Caco-2 (cell line): ENCODE measurements around the gene ZBTB3. TPM values are rescaled to one million over a fixed set of nuclear protein-coding genes. Genes with fewer than 3 reads are reported as not detected.

Experiments used
- BruUV-seq: library from RNA; stranded (reverse); fragments of 400-500 nt; replicated peaks from 2 replicates; lab custom pipeline; 2021; lab: Mats Ljungman, UMichigan
- CTCF ChIA-PET: fragments of 300-600 bp; sonication (Branson Sonifier 250); formaldehyde crosslinking; loops from one replicate; lab custom pipeline; 2022; ENCODE audit warnings: antibody characterized with exemption; lab: Charles Lee
- POLR2A ChIA-PET: fragments of 300-600 bp; sonication (Branson Sonifier 250); formaldehyde crosslinking; loops from one replicate; lab custom pipeline; 2022; ENCODE audit warnings: antibody characterized with exemption; lab: Charles Lee
- DNase-seq, 2 experiments: peaks; one replicate each; pipeline versions ENCODE4 v3.0.0 to v3.0.0-alpha.2; 2020 to 2022
- H3K27me3 ChIP-seq: replicated peaks from 2 replicates; pipeline ENCODE4 v1.6.0; 2011; ENCODE audit warnings: low read length; ENCODE audit not compliant: control insufficient read depth, insufficient read depth
- H3K36me3 ChIP-seq: 2 replicates; pipeline ENCODE4 v1.5.1; 2011; ENCODE audit warnings: low read length; ENCODE audit not compliant: control insufficient read depth, insufficient read depth
- H3K4me1 ChIP-seq: fragments of 250-450 bp; sonication (Bioruptor Pico); 2 replicates; pipeline ENCODE4 v1.5.1; 2020; ENCODE audit warnings: mild to moderate bottlenecking
- H3K4me3 ChIP-seq: 2 replicates; pipeline ENCODE4 v1.5.1; 2011; ENCODE audit warnings: low read depth, mild to moderate bottlenecking, control low read depth, low read length
- H3K9me3 ChIP-seq: fragments of 250-450 bp; sonication (Bioruptor Pico); 2 replicates; pipeline ENCODE4 v1.5.1; 2020; ENCODE audit warnings: mild to moderate bottlenecking, moderate library complexity
- H3K27ac Mint-ChIP-seq: one replicate; pipeline ENCODE4 v1.8.0; 2022; ENCODE audit warnings: mixed read lengths; ENCODE audit not compliant: unreplicated experiment
- H3K27me3 Mint-ChIP-seq: one replicate; pipeline ENCODE4 v1.8.0; 2022; ENCODE audit warnings: mixed read lengths; ENCODE audit not compliant: insufficient read depth, unreplicated experiment
- H3K36me3 Mint-ChIP-seq: one replicate; pipeline ENCODE4 v1.8.0; 2022; ENCODE audit warnings: mild to moderate bottlenecking, mixed read lengths; ENCODE audit not compliant: insufficient read depth, unreplicated experiment
- H3K4me1 Mint-ChIP-seq: one replicate; pipeline ENCODE4 v1.8.0; 2022; ENCODE audit warnings: low read depth, mixed read lengths; ENCODE audit not compliant: unreplicated experiment
- H3K4me3 Mint-ChIP-seq: one replicate; pipeline ENCODE4 v1.8.0; 2022; ENCODE audit warnings: mild to moderate bottlenecking, moderate library complexity, mixed read lengths; ENCODE audit not compliant: unreplicated experiment
- H3K9me3 Mint-ChIP-seq: one replicate; pipeline ENCODE4 v1.8.0; 2022; ENCODE audit warnings: mixed read lengths; ENCODE audit not compliant: unreplicated experiment
- CTCF ChIP-seq, 2 experiments: fragments of 200-600 bp in 1 of 2; IDR thresholded peaks; 1 replicate in 1 of 2; 2 replicates in 1 of 2; pipeline versions ENCODE4 v1.5.1 to v1.8.0; 2011 to 2022; ENCODE audit warnings: antibody characterized with exemption in 1 of 2, control low read depth in 1 of 2, inconsistent platforms in 1 of 2, low read depth in 1 of 2, low read length in 1 of 2, mild to moderate bottlenecking in 1 of 2, moderate library complexity in 1 of 2; ENCODE audit not compliant: insufficient read depth in 1 of 2, severe bottlenecking in 1 of 2, unreplicated experiment in 1 of 2
- intact Hi-C: fragments of 100-400 bp; cut with micrococcal nuclease; formaldehyde crosslinking; loops from one replicate; pipeline ENCODE4 v1.10.0; 2022; ENCODE audit not compliant: unreplicated experiment
- total RNA-seq: library from RNA; stranded (reverse); gene quantifications from 2 replicates; pipeline ENCODE4 v1.2.3, GENCODE V29; 2022

Gene ZBTB3
- total RNA-seq, 1 experiment from 2014 or later, result 8.2 TPM

- no peaks in the 10 kb centered on the region for H3K27me3 Mint-ChIP-seq
- intact Hi-C loops, result no loop called here
- Histone ChIP-seq H3K27me3 (no peaks in the 10 kb centered on the region), H3K9me3 (no peaks in the 10 kb centered on the region), H3K4me3 (no peak overlapping the region), H3K36me3 (peaks cover 3% of the 10 kb centered on the region), H3K4me1 (no peaks in the 10 kb centered on the region)
- no peak overlapping the region for H3K27ac Mint-ChIP-seq
- ChIA-PET POLR2A (no interaction called here), CTCF (no interaction called here)
- H3K36me3 Mint-ChIP-seq, result peaks cover 48% of the 10 kb centered on the region
- no peak for DNase-seq
- no TSS peak for BruUV-seq
- H3K4me1 Mint-ChIP-seq, result no peaks in the 10 kb centered on the region
- TF ChIP-seq CTCF (IDR thresholded peaks at IDR 0.05; ENCODE audit: insufficient read depth in 1 of 2, low read depth in 1 of 2, low read length in 1 of 2, severe bottlenecking in 1 of 2, unreplicated experiment in 1 of 2), result no peak
- H3K9me3 Mint-ChIP-seq, result no peaks in the 10 kb centered on the region
- H3K4me3 Mint-ChIP-seq, result no peak overlapping the region
These were observed 24.5 kb upstream of the ZBTB3 start for GRCh38 chr11:62778441-62778840.

- H3K27me3 ChIP-seq, result no peaks in the 10 kb centered on the region
- no peak overlapping the region for H3K4me3 ChIP-seq
- H3K36me3 ChIP-seq, result peaks cover 3% of the 10 kb centered on the region
- peaks cover under 1% of the 10 kb centered on the region; the same call in 1 of the 2 replicates for H3K4me1 ChIP-seq
- no peaks in the 10 kb centered on the region for H3K9me3 ChIP-seq
- POLR2A ChIA-PET, result interaction anchor here (0.5 kb wide), 1 partner anchor 107 kb away, joined by 3 read pairs; no protein-coding TSS in a partner anchor
- DNase-seq, result no peak
- Mint-ChIP-seq H3K4me1 (no peaks in the 10 kb centered on the region), H3K4me3 (no peak overlapping the region), H3K9me3 (no peaks in the 10 kb centered on the region), H3K36me3 (peaks cover 40% of the 10 kb centered on the region), H3K27ac (no peak overlapping the region), H3K27me3 (no peaks in the 10 kb centered on the region)
- CTCF ChIA-PET, result interaction anchor here (1.1 kb wide), 1 partner anchor 9 kb away, joined by 3 read pairs; no protein-coding TSS in a partner anchor
- no TSS peak for BruUV-seq
- TF ChIP-seq CTCF (IDR thresholded peaks at IDR 0.05; ENCODE audit: insufficient read depth in 1 of 2, low read depth in 1 of 2, low read length in 1 of 2, severe bottlenecking in 1 of 2, unreplicated experiment in 1 of 2), result no peak
- intact Hi-C loops, result no loop called here
These were observed 23.4 kb upstream of the ZBTB3 start for GRCh38 chr11:62777389-62777788.

- Mint-ChIP-seq H3K27ac (no peak overlapping the region), H3K36me3 (peaks cover 48% of the 10 kb centered on the region), H3K4me1 (no peaks in the 10 kb centered on the region), H3K27me3 (no peaks in the 10 kb centered on the region), H3K4me3 (no peak overlapping the region), H3K9me3 (no peaks in the 10 kb centered on the region)
- Histone ChIP-seq H3K36me3 (peaks cover 1% of the 10 kb centered on the region), H3K9me3 (no peaks in the 10 kb centered on the region), H3K27me3 (no peaks in the 10 kb centered on the region), H3K4me3 (no peak overlapping the region), H3K4me1 (peaks cover 6% of the 10 kb centered on the region)
- no peak for TF ChIP-seq CTCF (IDR thresholded peaks at IDR 0.05; ENCODE audit: insufficient read depth in 1 of 2, low read depth in 1 of 2, low read length in 1 of 2, severe bottlenecking in 1 of 2, unreplicated experiment in 1 of 2)
- ChIA-PET CTCF (interaction anchor here (1.0 kb wide), 1 partner anchor 14 kb away, joined by 5 read pairs; the partner anchor contains the start of gene POLR2G), POLR2A (interaction anchor here (1.3 kb wide), 1 partner anchor 22 kb away, joined by 3 read pairs; the partner anchor contains the start of gene ZBTB3)
- DNase-seq, result no peak
- BruUV-seq, result no TSS peak
- intact Hi-C loops, result no loop called here
These were observed 21.7 kb upstream of the ZBTB3 start for GRCh38 chr11:62775646-62776045.
